AG09309 (cell line): Measurements from ENCODE around the gene PTMS.

Source experiments
- DNase-seq: peaks from one replicate; pipeline ENCODE4 v3.0.0-alpha.2; 2010; ENCODE audit warnings: low read depth
- H3K4me3 ChIP-seq: 2 replicates; pipeline ENCODE4 v1.5.1; 2011; ENCODE audit warnings: mild to moderate bottlenecking, low read depth, low read length, moderate library complexity; ENCODE audit not compliant: control insufficient read depth
- TF ChIP-seq, protein P1 (sequence below): IDR thresholded peaks from 2 replicates; pipeline ENCODE4 v1.5.1; 2011; ENCODE audit warnings: mild to moderate bottlenecking, low read depth, low read length, inconsistent platforms; ENCODE audit not compliant: insufficient read depth, control insufficient read depth; ENCODE audit errors: missing control alignments

PTMS gene

GRCh38 chr12:6765634-6766581, at the start of gene PTMS:
Gene PTMS, plus strand, starts transcription at chr12:6766363. Its CDS starts 343 bp downstream, at chr12:6766706.
- TF ChIP-seq, protein P1, sequence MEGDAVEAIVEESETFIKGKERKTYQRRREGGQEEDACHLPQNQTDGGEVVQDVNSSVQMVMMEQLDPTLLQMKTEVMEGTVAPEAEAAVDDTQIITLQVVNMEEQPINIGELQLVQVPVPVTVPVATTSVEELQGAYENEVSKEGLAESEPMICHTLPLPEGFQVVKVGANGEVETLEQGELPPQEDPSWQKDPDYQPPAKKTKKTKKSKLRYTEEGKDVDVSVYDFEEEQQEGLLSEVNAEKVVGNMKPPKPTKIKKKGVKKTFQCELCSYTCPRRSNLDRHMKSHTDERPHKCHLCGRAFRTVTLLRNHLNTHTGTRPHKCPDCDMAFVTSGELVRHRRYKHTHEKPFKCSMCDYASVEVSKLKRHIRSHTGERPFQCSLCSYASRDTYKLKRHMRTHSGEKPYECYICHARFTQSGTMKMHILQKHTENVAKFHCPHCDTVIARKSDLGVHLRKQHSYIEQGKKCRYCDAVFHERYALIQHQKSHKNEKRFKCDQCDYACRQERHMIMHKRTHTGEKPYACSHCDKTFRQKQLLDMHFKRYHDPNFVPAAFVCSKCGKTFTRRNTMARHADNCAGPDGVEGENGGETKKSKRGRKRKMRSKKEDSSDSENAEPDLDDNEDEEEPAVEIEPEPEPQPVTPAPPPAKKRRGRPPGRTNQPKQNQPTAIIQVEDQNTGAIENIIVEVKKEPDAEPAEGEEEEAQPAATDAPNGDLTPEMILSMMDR, result no peak
- peak within 1 kb of the TSS; percentile 93 for H3K4me3 ChIP-seq
- peak; percentile 57 for DNase-seq

DNA sequence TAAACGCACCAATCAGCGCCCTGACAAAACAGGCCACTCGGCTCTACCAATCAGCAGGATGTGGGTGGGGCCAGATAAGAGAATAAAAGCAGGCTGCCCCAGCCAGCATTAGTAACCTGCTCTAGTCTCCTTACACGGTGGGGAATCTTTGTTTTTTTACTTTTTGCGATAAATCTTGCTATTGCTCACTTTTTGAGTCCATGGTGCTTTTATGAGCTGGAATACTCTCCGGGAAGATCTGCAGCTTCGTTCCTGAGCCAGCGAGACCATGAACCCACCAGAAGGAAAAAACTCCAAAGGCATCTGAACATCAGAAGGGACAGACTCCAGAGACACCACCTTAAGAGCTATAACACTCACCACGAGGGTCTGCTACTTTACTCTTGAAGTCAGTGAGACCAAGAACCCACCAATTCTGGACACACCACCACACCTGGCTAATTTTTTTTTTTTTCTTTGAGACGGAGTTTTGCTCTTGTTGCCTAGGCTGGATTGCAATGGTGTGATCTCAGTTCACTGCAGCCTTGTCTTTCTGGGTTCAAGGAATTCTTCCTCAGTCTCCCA, 49.2 kb upstream of the PTMS start:
- no peak for DNase-seq
- no peak overlapping the region for H3K4me3 ChIP-seq
- TF ChIP-seq, protein P1, result no peak

DNA sequence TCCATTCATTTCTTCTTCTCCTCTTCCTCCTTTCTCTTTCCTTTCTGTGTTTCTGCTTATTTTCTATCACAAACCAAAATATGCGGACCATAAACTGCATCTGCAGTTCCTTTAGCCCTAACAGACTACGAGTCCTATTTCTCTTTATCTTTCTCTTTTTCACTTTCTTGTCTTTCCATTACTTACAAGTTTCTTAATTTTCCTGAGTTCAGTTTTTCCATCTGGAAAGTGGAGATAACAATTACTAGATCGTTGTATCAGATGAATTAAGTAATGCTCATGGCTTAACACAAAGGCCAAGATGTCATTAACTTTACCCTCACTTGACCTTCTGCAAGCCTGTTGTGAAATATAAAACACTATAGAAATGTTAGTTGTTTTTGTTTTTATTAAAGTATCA, 43.3 kb upstream of the PTMS start:
- H3K4me3 ChIP-seq, result no peak overlapping the region
- TF ChIP-seq, protein P1, result no peak
- DNase-seq, result no peak

DNA sequence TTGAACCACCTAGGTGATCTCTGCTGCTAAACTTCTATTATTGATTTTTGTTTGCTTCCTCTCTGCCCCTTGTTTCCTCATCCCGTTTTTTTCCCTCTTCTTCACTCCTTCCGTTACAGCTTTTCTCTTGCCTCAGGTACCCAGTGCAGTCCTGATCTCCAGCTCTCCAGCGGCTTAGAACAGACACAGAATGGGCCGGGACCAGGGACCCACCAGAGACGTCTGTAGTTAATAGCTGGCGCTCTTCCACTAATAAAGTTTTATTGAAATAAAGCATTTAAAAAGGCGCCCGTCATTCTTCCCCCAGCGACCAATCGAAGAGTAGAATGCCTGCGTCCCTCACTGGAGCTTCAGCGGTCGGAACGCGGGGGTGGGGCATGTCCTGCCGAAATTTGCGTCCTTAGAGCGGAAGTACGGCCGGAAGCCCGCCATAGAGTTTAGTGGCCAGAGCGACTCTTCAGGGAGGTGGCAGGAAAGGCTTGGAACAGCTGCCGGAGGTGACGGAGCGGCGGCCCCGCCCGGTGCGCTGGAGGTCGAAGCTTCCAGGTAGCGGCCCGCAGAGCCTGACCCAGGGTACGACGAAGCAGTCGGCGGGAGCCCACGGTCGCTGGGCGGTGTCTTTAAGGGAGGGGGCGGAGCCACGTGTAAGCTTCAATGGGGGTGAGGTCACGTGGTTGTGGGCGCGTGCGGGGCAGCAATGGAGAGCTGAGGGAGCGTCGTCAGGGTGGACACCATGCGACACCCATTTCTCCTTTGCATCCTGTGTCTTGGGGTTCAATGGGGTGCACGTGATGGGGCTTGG, 42.4 kb upstream of the PTMS start, which contains the start of gene COPS7A:
Gene COPS7A, plus strand, starts transcription at position 440 of the 802 bp plus-strand sequence. CDS start 611 bp downstream, outside the sequence.
- H3K4me3 ChIP-seq, result peak within 1 kb of the TSS; percentile 73
- DNase-seq, result peak; percentile 89
- TF ChIP-seq, protein P1, result no peak

DNA sequence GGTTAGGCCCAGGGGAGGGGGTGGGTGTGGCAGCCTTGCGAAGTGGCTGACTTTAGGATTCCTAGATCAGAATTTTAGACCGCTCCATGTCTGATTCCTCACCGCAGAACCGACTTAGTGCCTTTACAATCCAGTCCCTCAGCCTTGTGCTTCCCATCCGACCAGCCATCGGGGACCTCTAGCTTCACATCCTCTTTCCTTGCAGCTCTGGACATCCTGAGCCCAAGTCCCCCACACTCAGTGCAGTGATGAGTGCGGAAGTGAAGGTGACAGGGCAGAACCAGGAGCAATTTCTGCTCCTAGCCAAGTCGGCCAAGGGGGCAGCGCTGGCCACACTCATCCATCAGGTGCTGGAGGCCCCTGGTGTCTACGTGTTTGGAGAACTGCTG, 41.8 kb upstream of the PTMS start:
- no peak for DNase-seq
- peak overlapping the region; percentile 73 for H3K4me3 ChIP-seq
- TF ChIP-seq, protein P1, result no peak

DNA sequence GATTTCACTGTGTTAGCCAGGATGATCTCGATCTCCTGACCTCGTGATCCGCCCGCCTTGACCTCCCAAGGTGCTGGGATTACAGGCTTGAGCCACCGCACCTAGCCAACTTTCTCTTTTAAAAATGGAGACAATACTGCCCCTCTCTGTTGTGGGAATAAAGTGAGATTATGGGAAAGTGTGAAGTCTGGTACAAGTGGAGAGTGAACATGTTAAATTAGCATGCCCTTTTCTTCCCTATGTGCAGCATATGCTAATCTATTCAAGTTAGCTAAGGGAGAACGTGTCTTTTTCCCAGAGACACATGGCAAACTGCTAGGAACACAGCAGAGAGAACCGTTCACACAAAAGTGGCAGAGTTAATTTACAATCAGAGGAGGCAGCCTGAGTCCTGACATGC, 40.8 kb upstream of the PTMS start:
- H3K4me3 ChIP-seq, result no peak overlapping the region
- TF ChIP-seq, protein P1, result no peak
- DNase-seq, result no peak
